Spleen (tissue), 11 donors: ENCODE data around the gene BHLHE23. TPM values are rescaled to one million over a fixed set of nuclear protein-coding genes. Genes with fewer than 3 reads are reported as not detected.
A peak's percentile ranks its signal among the peaks of the same experiment; 100 is the strongest.

ENCODE experiments used
- DNase-seq: peaks from one replicate; pipeline ENCODE4 v3.0.0-alpha.2; 2020
- H3K27ac ChIP-seq, 8 donors: fragments of 200-600 bp; sonication (generic) in 7 of 8; 1 replicate in 4 of 8; 2 replicates in 4 of 8; pipeline versions ENCODE4 v1.5.0 to v1.8.0; 2016 to 2021; ENCODE audit warnings: inconsistent platforms in 4 of 8, mild to moderate bottlenecking in 4 of 8, moderate library complexity in 1 of 8
- H3K27me3 ChIP-seq, 7 donors: fragments of 200-600 bp; sonication (generic) in 6 of 7; replicated peaks in 1 of 7; 1 replicate in 4 of 7; 2 replicates in 3 of 7; pipeline versions ENCODE4 v1.5.0 to v1.8.0; 2016 to 2021; ENCODE audit warnings: inconsistent platforms in 3 of 7, mild to moderate bottlenecking in 1 of 7
- H3K36me3 ChIP-seq, 6 donors: fragments of 200-600 bp; sonication (generic) in 5 of 6; 1 replicate in 4 of 6; 2 replicates in 2 of 6; pipeline versions ENCODE4 v1.5.0 to v1.8.0; 2016 to 2021; ENCODE audit warnings: inconsistent platforms in 2 of 6
- H3K4me1 ChIP-seq, 6 donors: fragments of 200-600 bp; sonication (generic) in 5 of 6; 1 replicate in 3 of 6; 2 replicates in 3 of 6; pipeline versions ENCODE4 v1.5.0 to v1.8.0; 2016 to 2021; ENCODE audit warnings: inconsistent platforms in 3 of 6
- H3K4me3 ChIP-seq, 8 donors: fragments of 200-600 bp; sonication (generic) in 7 of 8; 1 replicate in 4 of 8; 2 replicates in 4 of 8; pipeline versions ENCODE4 v1.5.0 to v1.8.0; 2016 to 2021; ENCODE audit warnings: inconsistent platforms in 4 of 8, mild to moderate bottlenecking in 4 of 8, moderate library complexity in 2 of 8
- H3K9me3 ChIP-seq, 8 donors: fragments of 200-600 bp; sonication (generic) in 7 of 8; 1 replicate in 4 of 8; 2 replicates in 4 of 8; pipeline versions ENCODE4 v1.5.0 to v1.8.0; 2016 to 2021; ENCODE audit warnings: inconsistent platforms in 4 of 8
- POLR2A ChIP-seq, 3 donors: fragments of 450-650 bp; IDR thresholded peaks; one replicate each; pipeline ENCODE4 v1.5.1; 2017; ENCODE audit warnings: antibody characterized with exemption in 3 of 3, mild to moderate bottlenecking in 1 of 3
- POLR2AphosphoS5 ChIP-seq, 3 donors: sonication (generic); formaldehyde crosslinking; IDR thresholded peaks; one replicate each; pipeline ENCODE4 v1.5.1; 2017; ENCODE audit warnings: antibody characterized with exemption in 3 of 3
- WGBS, 5 donors: extraction: QIAGEN DNeasy Blood & Tissue Kit in 3 of 5; methylation state at CpG; one replicate each; pipeline versions ENCODE4 v1.1.5 to v1.1.7; 2013 to 2018; 5-methylcytosine and 5-hydroxymethylcytosine counted together
- intact Hi-C: fragments of 100-400 bp; cut with DNase I; formaldehyde crosslinking; loops from one replicate; pipeline ENCODE4 v1.15.0; 2023; ENCODE audit warnings: low total_unique reads
- polyA plus RNA-seq, 3 donors: library from polyadenylated mRNA; stranded (reverse); fragments of 200-250 nt; gene quantifications; one replicate each; pipeline ENCODE4 v1.2.1, GENCODE V29; 2013
- total RNA-seq, 7 donors: library from RNA; depleted of rRNA in 3 of 7; stranded (reverse); fragments of >200 nt in 3 of 7; fragmentation: NEBNext Ultra II Directional in 4 of 7; extraction: Animal tissue kit (Norgen Biotek cat#: 25700) in 4 of 7; gene quantifications; one replicate each; pipeline versions ENCODE4 v1.1.0 to v1.2.1, GENCODE V29; 2016 to 2021
- TF ChIP-seq, protein P1 (sequence below), 11 experiments: fragments of 200-600 bp in 7 of 11; fragments of 450-650 bp in 4 of 11; sonication (generic) in 4 of 11; IDR thresholded peaks in 8 of 11; conservative IDR thresholded peaks in 3 of 11; 1 replicate in 7 of 11; 2 replicates in 4 of 11; pipeline versions ENCODE4 v1.4.0 to v1.8.0; 2016 to 2021; ENCODE audit warnings: antibody characterized with exemption in 11 of 11, inconsistent platforms in 4 of 11, mild to moderate bottlenecking in 1 of 11
- donor health status: healthy with polysubstance abuse.
- donor health status: DM: no; HTN: no; CAD: no; lungs with moderate emphysema.
- donor health status: DM: no; HTN: no; CAD: no.
- donor health status: Bipolar disorder and iron deficiency.
- donor health status: healthy.
- donor health status: DM: no; HTN: no; CAD: no.
- donor health status: DM: yes; HTN: yes; CAD: no.

BHLHE23 gene
- total and polyA plus RNA-seq, 10 donors = not detected

DNA sequence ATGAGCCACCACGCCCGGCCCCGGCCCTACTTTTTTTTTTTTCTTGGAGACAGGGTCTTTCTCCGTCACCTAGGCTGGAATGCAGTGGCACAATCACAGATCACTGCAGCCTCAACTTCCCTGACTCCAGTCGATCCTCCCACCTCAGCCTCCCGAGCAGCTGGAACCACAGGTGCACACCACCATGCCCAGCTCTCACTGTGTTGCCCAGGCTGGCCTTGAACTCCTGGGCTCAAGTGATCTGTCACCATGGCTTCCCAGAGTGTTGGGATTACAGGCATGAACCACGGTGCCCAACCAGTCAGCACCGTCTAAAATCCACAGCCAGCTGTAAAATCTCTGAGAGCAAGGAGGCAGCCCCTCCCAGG, 36.8 kb downstream of the BHLHE23 start:
- DNase-seq = no peak
- Histone ChIP-seq H3K27me3 (peaks cover 0 to 53% (median 40%) of the 10 kb centered on the region in 7 donors), H3K36me3 (peaks cover 0 to 26% (median 3%) of the 10 kb centered on the region in 6 donors), H3K4me1 (peaks cover 5 to 16% (median 13%) of the 10 kb centered on the region in 6 donors), H3K27ac (no peak overlapping the region), H3K9me3 (no peaks in the 10 kb centered on the region), H3K4me3 (no peak overlapping the region)
- no peak for TF ChIP-seq POLR2A (IDR thresholded peaks at IDR 0.05)
- TF ChIP-seq POLR2AphosphoS5 (IDR thresholded peaks at IDR 0.05) = peak in 1 of 3 donors; percentile 12
- 73 to 87% (median 83%) methylated on average over 8 of the region's 8 CpGs for WGBS, 5 donors
- intact Hi-C loops = no loop called here

DNA sequence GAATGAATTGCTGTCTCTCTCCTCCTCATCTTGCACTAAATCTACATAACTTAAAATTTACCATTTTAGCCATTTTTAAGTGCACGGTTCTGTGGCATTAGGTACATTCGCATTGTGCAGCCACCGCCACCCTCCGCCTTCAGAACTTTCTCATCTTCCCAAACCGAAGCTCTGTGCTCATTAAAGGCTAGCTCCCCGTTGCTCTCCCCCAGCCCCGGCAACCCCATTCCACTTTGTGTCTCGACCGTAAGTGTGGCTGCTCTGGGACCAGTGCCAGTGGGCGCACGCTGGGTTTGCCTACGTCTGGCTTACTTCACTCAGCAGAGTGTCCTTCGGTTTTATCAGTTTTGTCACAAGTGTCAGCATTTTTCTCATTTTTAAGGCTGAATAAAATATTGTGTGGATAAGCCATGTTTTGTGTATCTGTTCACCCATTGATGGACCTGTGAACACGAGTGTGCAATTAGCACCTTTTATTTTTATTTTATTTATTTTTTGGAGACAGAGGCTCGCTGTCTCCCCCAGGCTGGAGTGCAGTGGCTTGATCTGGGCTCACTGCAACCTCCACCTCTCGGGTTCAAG, 37.5 kb downstream of the BHLHE23 start:
- H3K27ac ChIP-seq = no peak overlapping the region
- H3K4me1 ChIP-seq = peaks cover 5 to 16% (median 13%) of the 10 kb centered on the region in 6 donors
- TF ChIP-seq POLR2A (IDR thresholded peaks at IDR 0.05) (no peak), POLR2AphosphoS5 (IDR thresholded peaks at IDR 0.05) (no peak)
- TF ChIP-seq, protein P1, sequence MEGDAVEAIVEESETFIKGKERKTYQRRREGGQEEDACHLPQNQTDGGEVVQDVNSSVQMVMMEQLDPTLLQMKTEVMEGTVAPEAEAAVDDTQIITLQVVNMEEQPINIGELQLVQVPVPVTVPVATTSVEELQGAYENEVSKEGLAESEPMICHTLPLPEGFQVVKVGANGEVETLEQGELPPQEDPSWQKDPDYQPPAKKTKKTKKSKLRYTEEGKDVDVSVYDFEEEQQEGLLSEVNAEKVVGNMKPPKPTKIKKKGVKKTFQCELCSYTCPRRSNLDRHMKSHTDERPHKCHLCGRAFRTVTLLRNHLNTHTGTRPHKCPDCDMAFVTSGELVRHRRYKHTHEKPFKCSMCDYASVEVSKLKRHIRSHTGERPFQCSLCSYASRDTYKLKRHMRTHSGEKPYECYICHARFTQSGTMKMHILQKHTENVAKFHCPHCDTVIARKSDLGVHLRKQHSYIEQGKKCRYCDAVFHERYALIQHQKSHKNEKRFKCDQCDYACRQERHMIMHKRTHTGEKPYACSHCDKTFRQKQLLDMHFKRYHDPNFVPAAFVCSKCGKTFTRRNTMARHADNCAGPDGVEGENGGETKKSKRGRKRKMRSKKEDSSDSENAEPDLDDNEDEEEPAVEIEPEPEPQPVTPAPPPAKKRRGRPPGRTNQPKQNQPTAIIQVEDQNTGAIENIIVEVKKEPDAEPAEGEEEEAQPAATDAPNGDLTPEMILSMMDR (IDR thresholded peaks at IDR 0.05 in 8 of 11, conservative IDR thresholded peaks at IDR 0.05 in 3 of 11) = no peak
- 48 to 61% (median 57%) methylated on average over 16 of the region's 16 CpGs for WGBS, 5 donors
- H3K9me3 ChIP-seq = no peaks in the 10 kb centered on the region
- H3K36me3 ChIP-seq = peaks cover 0 to 33% (median 8%) of the 10 kb centered on the region in 6 donors
- intact Hi-C loops = no loop called here
- DNase-seq = no peak
- peaks cover 0 to 47% (median 33%) of the 10 kb centered on the region in 7 donors for H3K27me3 ChIP-seq
- no peak overlapping the region for H3K4me3 ChIP-seq

DNA sequence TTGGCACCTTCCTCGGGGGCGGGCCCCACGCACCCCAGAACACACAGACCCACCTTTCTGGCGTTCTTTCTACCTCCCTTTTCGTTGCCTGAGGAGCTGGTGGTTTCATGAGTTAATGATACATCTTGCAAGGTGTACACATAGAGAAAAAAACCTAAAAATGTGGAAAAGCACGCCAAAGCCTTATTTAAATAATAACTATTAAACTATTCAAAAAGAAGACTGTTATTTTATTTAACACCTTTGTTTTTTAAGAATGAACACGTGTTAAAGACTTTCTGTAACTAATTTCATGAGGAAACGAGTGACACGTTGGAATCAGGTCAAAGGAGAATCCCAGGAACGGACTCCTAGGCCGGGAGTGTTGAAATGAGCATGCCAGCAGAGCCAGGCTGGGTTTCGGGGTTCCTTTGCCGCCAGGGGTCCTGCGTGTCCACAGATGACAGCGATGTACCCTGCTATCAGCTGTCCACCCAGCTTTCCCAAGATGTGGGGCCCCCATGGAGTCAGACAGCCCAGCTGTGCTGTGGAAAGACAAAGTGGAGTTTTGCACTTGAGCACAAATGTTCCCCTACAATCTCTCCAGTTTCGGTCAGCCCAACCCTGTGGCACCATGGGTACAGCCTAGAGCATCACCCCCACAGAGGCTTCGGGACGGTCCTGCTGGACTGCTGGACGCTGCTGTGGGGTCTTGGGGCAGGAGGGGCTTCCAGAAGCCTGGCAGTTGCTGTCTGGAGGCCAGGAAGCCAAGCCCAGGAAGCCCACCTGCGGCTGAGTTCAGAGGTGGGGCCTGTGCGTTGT, 38.2 kb downstream of the BHLHE23 start:
- WGBS, 5 donors = 70 to 81% (median 71%) methylated on average over 18 to 21 of the region's 21 CpGs

DNA sequence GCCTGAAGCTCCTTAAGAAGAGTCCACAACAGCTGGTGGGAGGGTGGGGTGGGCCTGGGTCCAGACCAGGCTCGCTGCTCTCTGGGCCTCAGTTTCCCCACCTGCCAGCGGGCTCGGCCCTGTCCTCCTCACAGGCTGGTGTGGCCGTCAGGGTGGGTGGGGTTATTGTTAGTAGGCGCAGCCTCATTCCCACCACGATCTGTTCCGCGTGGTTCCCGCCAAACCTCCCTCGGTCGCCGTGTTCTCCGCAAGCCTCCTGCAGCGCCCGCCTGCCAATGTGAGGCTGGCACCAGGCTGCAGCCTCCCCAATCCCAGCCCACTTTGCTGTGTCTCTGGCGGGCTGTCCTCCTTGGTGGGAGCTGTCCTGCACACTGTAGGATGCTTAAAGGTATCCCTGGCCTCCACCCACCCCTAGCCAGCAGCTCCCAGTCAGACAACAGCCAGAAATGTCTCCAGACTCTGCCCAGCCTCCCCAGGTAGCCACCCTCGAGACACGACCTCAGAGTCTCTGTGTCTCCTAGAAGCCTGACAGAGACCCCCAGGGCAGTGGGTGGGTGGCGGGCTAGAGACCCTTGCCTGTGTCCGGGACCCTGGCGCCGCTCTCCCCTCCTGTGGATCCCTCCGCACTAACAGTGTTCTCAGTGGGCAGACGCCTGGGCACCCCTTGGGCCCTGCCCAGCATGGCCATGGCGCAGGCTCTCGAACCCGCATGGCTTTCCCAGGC, 39.0 kb downstream of the BHLHE23 start:
- no peaks in the 10 kb centered on the region for H3K9me3 ChIP-seq
- TF ChIP-seq POLR2AphosphoS5 (IDR thresholded peaks at IDR 0.05) (peak in 1 of 3 donors; percentile 12), POLR2A (IDR thresholded peaks at IDR 0.05) (no peak)
- TF ChIP-seq, protein P1 (IDR thresholded peaks at IDR 0.05 in 8 of 11, conservative IDR thresholded peaks at IDR 0.05 in 3 of 11) = no peak
- no peak for DNase-seq
- H3K4me3 ChIP-seq = no peak overlapping the region
- 89 to 93% (median 91%) methylated on average over 24 to 27 of the region's 27 CpGs for WGBS, 5 donors
- peaks cover 0 to 47% (median 22%) of the 10 kb centered on the region in 6 donors for H3K36me3 ChIP-seq
- peaks cover 0 to 32% (median 20%) of the 10 kb centered on the region in 7 donors for H3K27me3 ChIP-seq
- intact Hi-C loops = no loop called here
- H3K4me1 ChIP-seq = peaks cover 4 to 8% (median 7%) of the 10 kb centered on the region in 6 donors
- H3K27ac ChIP-seq = no peak overlapping the region

More for the DNA sequence above, 38.2 kb downstream of the BHLHE23 start:
- H3K27me3 ChIP-seq = peaks cover 0 to 40% (median 28%) of the 10 kb centered on the region in 7 donors
- intact Hi-C loops = no loop called here
- no peak overlapping the region for H3K27ac ChIP-seq
- H3K36me3 ChIP-seq = peaks cover 0 to 40% (median 14%) of the 10 kb centered on the region in 6 donors
- H3K4me1 ChIP-seq = peaks cover 5 to 16% (median 13%) of the 10 kb centered on the region in 6 donors
- no peaks in the 10 kb centered on the region for H3K9me3 ChIP-seq
- no peak for DNase-seq
- TF ChIP-seq POLR2AphosphoS5 (IDR thresholded peaks at IDR 0.05) (peak in 1 of 3 donors; percentile 7), POLR2A (IDR thresholded peaks at IDR 0.05) (no peak)
- TF ChIP-seq, protein P1 (IDR thresholded peaks at IDR 0.05 in 8 of 11, conservative IDR thresholded peaks at IDR 0.05 in 3 of 11) = no peak
- no peak overlapping the region for H3K4me3 ChIP-seq
